ENCODE results near the gene IQCB1. TPM values are rescaled to one million over a fixed set of nuclear protein-coding genes. Genes with fewer than 3 reads are reported as not detected.
A peak's percentile ranks its signal among the peaks of the same experiment; 100 is the strongest.

The IQCB1 gene
- total RNA-seq, 1 donor from 2014 or later: 12.3 TPM

- TF ChIP-seq CTCF (IDR thresholded peaks at IDR 0.05): no peak
- TF ChIP-seq POLR2AphosphoS5 (IDR thresholded peaks at IDR 0.05; ENCODE audit: insufficient read depth in 1 of 2, low read depth in 1 of 2): no peak
- no peak for TF ChIP-seq POLR2A (IDR thresholded peaks at IDR 0.05)
- H3K4me3 ChIP-seq: no peak overlapping the region
- DNase-seq (ENCODE audit: extremely low spot score in 2 of 2): no peak
- intact Hi-C loops (cut with DNase I): loop anchor here (5.0 kb wide), 1 partner anchor 64 kb away; no protein-coding TSS in a partner anchor
- H3K9me3 ChIP-seq: no peaks in the 10 kb centered on the region
- no peak overlapping the region for H3K27ac ChIP-seq
- H3K27me3 ChIP-seq: no peaks in the 10 kb centered on the region
- no peaks in the 10 kb centered on the region for H3K4me1 ChIP-seq
- no peaks in the 10 kb centered on the region for H3K36me3 ChIP-seq
Observed at GRCh38 chr3:121757812-121758545, 76.9 kb downstream of the IQCB1 start.

- TF ChIP-seq POLR2A (IDR thresholded peaks at IDR 0.05): no peak
- TF ChIP-seq POLR2AphosphoS5 (IDR thresholded peaks at IDR 0.05; ENCODE audit: insufficient read depth in 1 of 2, low read depth in 1 of 2): no peak
- no peak for TF ChIP-seq CTCF (IDR thresholded peaks at IDR 0.05)
- Histone ChIP-seq H3K9me3 (no peaks in the 10 kb centered on the region), H3K4me3 (no peak overlapping the region), H3K27ac (no peak overlapping the region), H3K36me3 (no peaks in the 10 kb centered on the region), H3K27me3 (no peaks in the 10 kb centered on the region), H3K4me1 (no peaks in the 10 kb centered on the region)
- intact Hi-C loops (cut with DNase I): loop anchor here (5.0 kb wide), 1 partner anchor 65 kb away; no protein-coding TSS in a partner anchor
- DNase-seq (ENCODE audit: extremely low spot score in 2 of 2): no peak
Observed at GRCh38 chr3:121757087-121757811, 77.6 kb downstream of the IQCB1 start.

- no peak overlapping the region for H3K4me3 ChIP-seq
- TF ChIP-seq POLR2AphosphoS5 (IDR thresholded peaks at IDR 0.05; ENCODE audit: insufficient read depth in 1 of 2, low read depth in 1 of 2): no peak
- TF ChIP-seq CTCF (IDR thresholded peaks at IDR 0.05): no peak
- no peak for TF ChIP-seq POLR2A (IDR thresholded peaks at IDR 0.05)
- peaks cover 21% of the 10 kb centered on the region for H3K4me1 ChIP-seq
- intact Hi-C loops (cut with DNase I): no loop called here
- H3K27me3 ChIP-seq: no peaks in the 10 kb centered on the region
- no peak for DNase-seq (ENCODE audit: extremely low spot score in 2 of 2)
- H3K27ac ChIP-seq: no peak overlapping the region
- H3K36me3 ChIP-seq: no peaks in the 10 kb centered on the region
- no peaks in the 10 kb centered on the region for H3K9me3 ChIP-seq
Observed at GRCh38 chr3:121752772-121753171, 82.1 kb downstream of the IQCB1 start.

- no peak for DNase-seq (ENCODE audit: extremely low spot score in 2 of 2)
- H3K4me1 ChIP-seq: peaks cover 26% of the 10 kb centered on the region
- no peaks in the 10 kb centered on the region for H3K36me3 ChIP-seq
- H3K9me3 ChIP-seq: no peaks in the 10 kb centered on the region
- TF ChIP-seq POLR2A (IDR thresholded peaks at IDR 0.05): no peak
- TF ChIP-seq CTCF (IDR thresholded peaks at IDR 0.05): no peak
- TF ChIP-seq POLR2AphosphoS5 (IDR thresholded peaks at IDR 0.05; ENCODE audit: insufficient read depth in 1 of 2, low read depth in 1 of 2): no peak
- no peaks in the 10 kb centered on the region for H3K27me3 ChIP-seq
- H3K4me3 ChIP-seq: no peak overlapping the region
- intact Hi-C loops (cut with DNase I): no loop called here
- no peak overlapping the region for H3K27ac ChIP-seq
Observed at GRCh38 chr3:121752261-121752660, 82.6 kb downstream of the IQCB1 start.

- Histone ChIP-seq H3K9me3 (no peaks in the 10 kb centered on the region), H3K4me1 (peaks cover 39% of the 10 kb centered on the region), H3K27ac (peak overlapping the region; percentile 86), H3K27me3 (no peaks in the 10 kb centered on the region), H3K4me3 (peak overlapping the region; percentile 83 to 99), H3K36me3 (no peaks in the 10 kb centered on the region)
- no peak for DNase-seq (ENCODE audit: extremely low spot score in 2 of 2)
- intact Hi-C loops (cut with DNase I): no loop called here
- TF ChIP-seq POLR2AphosphoS5 (IDR thresholded peaks at IDR 0.05; ENCODE audit: insufficient read depth in 1 of 2, low read depth in 1 of 2) (no peak), CTCF (IDR thresholded peaks at IDR 0.05) (no peak), POLR2A (IDR thresholded peaks at IDR 0.05) (no peak)
Observed at GRCh38 chr3:121750087-121750415, 84.8 kb downstream of the IQCB1 start.
